Neural crest cell (in vitro differentiated cells): ENCODE measurements around the gene CCND1. TPM values are rescaled to one million over a fixed set of nuclear protein-coding genes. Genes with fewer than 3 reads are reported as not detected.

Source experiments
- DNase-seq: peaks from one replicate; pipeline ENCODE4 v3.0.0; 2021; ENCODE audit warnings: low read depth, mixed read lengths, low spot score
- H3K27ac Mint-ChIP-seq: one replicate; pipeline ENCODE4 v1.8.0; 2021; ENCODE audit warnings: mild to moderate bottlenecking, mixed read lengths; ENCODE audit not compliant: unreplicated experiment
- H3K27me3 Mint-ChIP-seq: 2 replicates; pipeline ENCODE4 v1.8.0; 2021; ENCODE audit warnings: low read depth, mild to moderate bottlenecking, mixed read lengths
- H3K36me3 Mint-ChIP-seq: 2 replicates; pipeline ENCODE4 v1.8.0; 2021; ENCODE audit warnings: low read depth, mild to moderate bottlenecking, mixed read lengths
- H3K4me1 Mint-ChIP-seq: 2 replicates; pipeline ENCODE4 v1.8.0; 2021; ENCODE audit warnings: mixed read lengths
- H3K4me3 Mint-ChIP-seq: one replicate; pipeline ENCODE4 v1.8.0; 2021; ENCODE audit warnings: mild to moderate bottlenecking, mixed read lengths
- H3K9me3 Mint-ChIP-seq: 2 replicates; pipeline ENCODE4 v1.8.0; 2021; ENCODE audit warnings: mixed read lengths
- CTCF ChIP-seq: fragments of 200-600 bp; sonication (generic); conservative IDR thresholded peaks from 2 replicates; pipeline ENCODE4 v1.5.0; 2021; ENCODE audit warnings: antibody characterized with exemption, mild to moderate bottlenecking
- total RNA-seq: library from RNA; stranded (reverse); gene quantifications from 2 replicates; pipeline ENCODE4 v1.2.1, GENCODE V29; 2021

Gene CCND1
- total RNA-seq, 1 donor from 2014 or later: 350 TPM

- H3K27ac Mint-ChIP-seq: no peak overlapping the region
- no peak for DNase-seq
- H3K4me1 Mint-ChIP-seq: peaks cover 40% of the 10 kb centered on the region
- H3K27me3 Mint-ChIP-seq: peaks cover 16% of the 10 kb centered on the region
- TF ChIP-seq CTCF: no peak
- H3K9me3 Mint-ChIP-seq: no peaks in the 10 kb centered on the region
- peak overlapping the region; percentile 89 for H3K4me3 Mint-ChIP-seq
- peaks cover 1% of the 10 kb centered on the region for H3K36me3 Mint-ChIP-seq
Measured at GRCh38 chr11:69635804-69636511, 5.0 kb upstream of the CCND1 start.

- TF ChIP-seq CTCF: no peak
- Mint-ChIP-seq H3K27ac (no peak overlapping the region), H3K9me3 (no peaks in the 10 kb centered on the region), H3K27me3 (peaks cover 19% of the 10 kb centered on the region), H3K36me3 (peaks cover 4% of the 10 kb centered on the region), H3K4me1 (peaks cover 42% of the 10 kb centered on the region), H3K4me3 (peak overlapping the region; percentile 89)
- DNase-seq: peak; percentile 67
Measured at GRCh38 chr11:69636512-69637197, 4.3 kb upstream of the CCND1 start.

- Mint-ChIP-seq H3K4me3 (peak overlapping the region; percentile 78), H3K9me3 (no peaks in the 10 kb centered on the region), H3K36me3 (peaks cover 4% of the 10 kb centered on the region), H3K4me1 (peaks cover 42% of the 10 kb centered on the region), H3K27me3 (peaks cover 19% of the 10 kb centered on the region), H3K27ac (no peak overlapping the region)
- DNase-seq: no peak
- TF ChIP-seq CTCF: no peak
Measured at GRCh38 chr11:69637198-69637940, 3.6 kb upstream of the CCND1 start.

- H3K27me3 Mint-ChIP-seq: peaks cover 19% of the 10 kb centered on the region
- TF ChIP-seq CTCF: no peak
- peaks cover 42% of the 10 kb centered on the region for H3K4me1 Mint-ChIP-seq
- peaks cover 4% of the 10 kb centered on the region for H3K36me3 Mint-ChIP-seq
- H3K9me3 Mint-ChIP-seq: no peaks in the 10 kb centered on the region
- peak; percentile 67 for DNase-seq
- peak overlapping the region; percentile 88 for H3K4me3 Mint-ChIP-seq
- H3K27ac Mint-ChIP-seq: peak overlapping the region; percentile 97
Measured at GRCh38 chr11:69637941-69638871, 2.8 kb upstream of the CCND1 start.
